ENCODE measurements around the gene GIPR. TPM values are rescaled to one million over a fixed set of nuclear protein-coding genes. Genes with fewer than 3 reads are reported as not detected.
A peak's percentile ranks its signal among the peaks of the same experiment; 100 is the strongest.

Gene GIPR
- total and polyA plus RNA-seq, 2 experiments from 2014 or later: not detected

GRCh38 chr19:45687599-45687998, 19.6 kb downstream of the GIPR start:
- no peaks in the 10 kb centered on the region for H3K27me3 ChIP-seq (replicated peaks; ENCODE audit: insufficient read depth)
- H3K4me3 ChIP-seq: no peak overlapping the region
- H4K20me1 ChIP-seq (ENCODE audit: insufficient read depth): no peaks in the 10 kb centered on the region
- peaks cover 12% of the 10 kb centered on the region; the same call in 1 of the 2 replicates for H3K36me3 ChIP-seq (ENCODE audit: low read depth)
- in situ Hi-C loops (cut with MboI): no loop called here
- H3K27ac ChIP-seq: no peak overlapping the region
- H3K9me3 ChIP-seq (ENCODE audit: low read depth): no peaks in the 10 kb centered on the region
- no peak overlapping the region for H3K9ac ChIP-seq
- WGBS, 2 experiments (ENCODE audit: low coverage in 1 of 2, low lambda C conversion rate in 2 of 2, missing lambda C conversion rate in 2 of 2): 84 to 85% methylated on average over 6 to 9 of the region's 9 CpGs
- peaks cover 31% of the 10 kb centered on the region for H3K79me2 ChIP-seq (ENCODE audit: insufficient read depth)
- H3K4me2 ChIP-seq (ENCODE audit: unreplicated experiment): no peak overlapping the region
- no peak overlapping the region for H2AFZ ChIP-seq
- TF ChIP-seq EZH2 (IDR thresholded peaks at IDR 0.05; ENCODE audit: insufficient read depth, poor library complexity, severe bottlenecking) (no peak), EZH2phosphoT487 (IDR thresholded peaks at IDR 0.05; ENCODE audit: insufficient read depth, low read depth) (no peak)
- no peak for DNase-seq
- no peaks in the 10 kb centered on the region for H3K9me2 ChIP-seq (ENCODE audit: insufficient read depth)
- 0 out of 2 replicates have a peak, but pooled peaks cover 12% of the 10 kb centered on the region for H3F3A ChIP-seq (ENCODE audit: insufficient read depth)
- H3K4me1 ChIP-seq (ENCODE audit: insufficient read depth): peaks cover 5% of the 10 kb centered on the region; the same call in 1 of the 2 replicates

DNA sequence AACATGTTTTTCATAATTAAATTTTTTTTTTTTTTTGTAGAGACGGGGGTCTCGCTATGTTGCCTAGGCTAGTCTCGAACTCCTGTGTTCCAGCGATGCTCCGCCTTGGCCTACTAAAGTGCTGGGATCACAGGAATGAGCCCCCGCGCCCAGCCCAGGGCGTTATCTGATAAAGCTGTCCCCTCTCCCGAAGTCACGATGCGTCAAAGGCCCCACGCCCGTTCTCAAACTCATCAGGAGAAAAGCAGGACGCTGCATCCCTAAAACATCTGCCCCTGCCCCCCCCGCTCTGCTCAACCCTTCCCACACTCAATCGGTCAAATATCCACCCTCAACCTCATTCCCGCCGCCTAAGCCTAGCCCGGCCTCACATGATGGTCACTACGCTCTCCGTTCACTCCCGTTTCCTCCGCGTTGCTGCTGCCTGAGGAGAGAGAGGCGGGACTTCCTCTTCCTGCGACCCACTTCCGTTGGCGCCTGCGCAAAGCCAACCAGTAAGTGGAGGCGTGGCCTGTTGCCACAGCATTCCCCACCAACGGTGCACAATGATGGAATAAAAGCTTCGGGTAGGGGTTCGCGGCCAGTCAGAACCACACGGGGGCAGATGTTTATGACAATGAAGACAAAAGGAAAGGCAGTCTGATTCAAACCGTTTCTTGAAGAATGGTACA, 23.6 kb downstream of the GIPR start, which contains the start of gene SNRPD2:
Gene SNRPD2, minus strand, starts transcription at position 438 of the 671 bp plus-strand sequence. Its CDS starts 65 bp downstream, at position 373.
- peak within 1 kb of the TSS; percentile 86 for H3K4me3 ChIP-seq
- H3K4me2 ChIP-seq (ENCODE audit: unreplicated experiment): peak within 1 kb of the TSS; percentile 93
- no peaks in the 10 kb centered on the region for H3F3A ChIP-seq (ENCODE audit: insufficient read depth)
- WGBS, 2 experiments (ENCODE audit: low coverage in 1 of 2, low lambda C conversion rate in 2 of 2, missing lambda C conversion rate in 2 of 2): 1% methylated on average over 35 to 36 of the region's 36 CpGs
- H3K9ac ChIP-seq: peak within 1 kb of the TSS; percentile 95
- peak within 1 kb of the TSS; percentile 92 for H2AFZ ChIP-seq
- peak; percentile 98 for DNase-seq
- peaks cover 35% of the 10 kb centered on the region for H3K79me2 ChIP-seq (ENCODE audit: insufficient read depth)
- peaks cover 5% of the 10 kb centered on the region; the same call in 1 of the 2 replicates for H3K4me1 ChIP-seq (ENCODE audit: insufficient read depth)
- H3K27ac ChIP-seq: peak within 1 kb of the TSS; percentile 89
- TF ChIP-seq EZH2phosphoT487 (IDR thresholded peaks at IDR 0.05; ENCODE audit: insufficient read depth, low read depth) (no peak), EZH2 (IDR thresholded peaks at IDR 0.05; ENCODE audit: insufficient read depth, poor library complexity, severe bottlenecking) (no peak)
- no peaks in the 10 kb centered on the region for H3K27me3 ChIP-seq (replicated peaks; ENCODE audit: insufficient read depth)
- H3K9me2 ChIP-seq (ENCODE audit: insufficient read depth): no peaks in the 10 kb centered on the region
- H3K9me3 ChIP-seq (ENCODE audit: low read depth): no peaks in the 10 kb centered on the region
- no peaks in the 10 kb centered on the region for H4K20me1 ChIP-seq (ENCODE audit: insufficient read depth)
- in situ Hi-C loops (cut with MboI): no loop called here
- peaks cover 12% of the 10 kb centered on the region; the same call in 1 of the 2 replicates for H3K36me3 ChIP-seq (ENCODE audit: low read depth)

GRCh38 chr19:45692187-45693105, 24.4 kb downstream of the GIPR start, which contains the start of gene QPCTL:
Gene QPCTL (plus strand): TSS chr19:45692666. CDS start chr19:45692704, 38 bp downstream.
- peak within 1 kb of the TSS; percentile 92 for H2AFZ ChIP-seq
- H3K4me1 ChIP-seq (ENCODE audit: insufficient read depth): peaks cover 5% of the 10 kb centered on the region; the same call in 1 of the 2 replicates
- peak within 1 kb of the TSS; percentile 93 for H3K4me2 ChIP-seq (ENCODE audit: unreplicated experiment)
- TF ChIP-seq EZH2 (IDR thresholded peaks at IDR 0.05; ENCODE audit: insufficient read depth, poor library complexity, severe bottlenecking): no peak
- no peak for TF ChIP-seq EZH2phosphoT487 (IDR thresholded peaks at IDR 0.05; ENCODE audit: insufficient read depth, low read depth)
- no peaks in the 10 kb centered on the region for H4K20me1 ChIP-seq (ENCODE audit: insufficient read depth)
- in situ Hi-C loops (cut with MboI): no loop called here
- peaks cover 35% of the 10 kb centered on the region for H3K79me2 ChIP-seq (ENCODE audit: insufficient read depth)
- WGBS, 2 experiments (ENCODE audit: low coverage in 1 of 2, low lambda C conversion rate in 2 of 2, missing lambda C conversion rate in 2 of 2): 0 to 1% methylated on average over 55 to 69 of the region's 70 CpGs
- peak within 1 kb of the TSS; percentile 86 for H3K4me3 ChIP-seq
- peaks cover 10% of the 10 kb centered on the region; the same call in 1 of the 2 replicates for H3K36me3 ChIP-seq (ENCODE audit: low read depth)
- H3F3A ChIP-seq (ENCODE audit: insufficient read depth): no peaks in the 10 kb centered on the region
- peak within 1 kb of the TSS; percentile 95 for H3K9ac ChIP-seq
- no peaks in the 10 kb centered on the region for H3K9me3 ChIP-seq (ENCODE audit: low read depth)
- H3K27me3 ChIP-seq (replicated peaks; ENCODE audit: insufficient read depth): no peaks in the 10 kb centered on the region
- H3K27ac ChIP-seq: peak within 1 kb of the TSS; percentile 89
- DNase-seq: peak; percentile 100
- no peaks in the 10 kb centered on the region for H3K9me2 ChIP-seq (ENCODE audit: insufficient read depth)

Measured in GM23248 (cell line).